IPS-NIHi11 (cell line): ENCODE results near the gene FIZ1.

ENCODE experiments used
- DNase-seq: peaks from one replicate; pipeline ENCODE4 v3.0.0; 2012; ENCODE audit warnings: mixed read lengths, low spot score

Gene FIZ1

DNA sequence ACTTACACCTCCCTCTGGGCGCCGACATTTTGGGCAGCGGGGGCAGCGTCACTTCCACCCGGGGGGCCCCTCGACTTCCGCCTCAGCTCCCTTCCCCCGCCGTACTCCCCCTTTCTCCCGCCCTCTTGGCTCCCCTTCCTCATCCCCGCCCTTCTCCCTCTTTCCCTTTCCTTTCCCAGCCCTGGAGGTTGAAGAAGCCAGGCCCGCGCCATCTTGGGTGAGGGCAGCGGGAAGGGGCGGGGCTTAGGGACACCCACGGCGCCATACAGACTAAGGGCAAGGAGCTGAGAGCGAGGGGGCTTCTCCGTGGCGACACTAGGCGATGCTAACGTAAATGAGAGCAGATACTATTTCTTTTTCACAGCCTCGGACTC lies at the start of gene FIZ1:
FIZ1 (minus strand) TSS at position 50 of the 374 bp plus-strand sequence. CDS start 1,652 bp downstream, outside the sequence.
- peak; percentile 68 for DNase-seq

DNA sequence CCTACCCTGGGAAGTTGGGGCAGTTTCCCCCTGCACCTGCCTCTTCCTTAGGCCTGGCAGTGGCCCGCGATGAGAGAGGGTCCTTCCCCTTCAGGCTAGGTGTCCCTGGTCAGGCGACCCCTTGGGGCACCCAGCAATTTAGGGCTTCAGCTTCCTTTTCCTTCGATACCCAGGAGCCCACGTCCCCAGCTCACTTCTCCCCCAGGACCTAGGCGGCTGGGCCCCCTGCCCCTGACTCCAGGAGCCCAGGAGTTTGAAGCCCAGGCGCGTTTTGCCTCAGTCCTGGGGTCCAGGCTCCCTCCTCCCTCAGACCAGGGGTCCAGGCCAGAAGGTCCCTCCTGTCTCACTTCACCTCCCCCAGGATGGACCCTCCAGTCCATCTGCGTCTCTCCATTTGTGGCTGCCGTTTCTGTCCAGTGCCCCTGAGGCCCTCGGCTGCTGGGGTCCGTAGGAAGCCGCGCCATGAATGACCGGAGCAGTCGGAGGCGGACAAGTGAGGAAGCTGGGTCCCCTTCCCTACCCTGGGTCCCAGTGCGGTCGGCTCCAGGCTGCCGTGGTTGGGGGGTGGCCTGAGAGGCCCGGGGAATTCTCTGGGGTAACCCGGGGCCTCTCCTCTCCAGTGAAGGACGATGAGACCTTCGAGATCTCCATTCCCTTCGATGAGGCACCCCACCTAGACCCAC lies 49.4 kb upstream of the FIZ1 start:
- no peak for DNase-seq

DNA sequence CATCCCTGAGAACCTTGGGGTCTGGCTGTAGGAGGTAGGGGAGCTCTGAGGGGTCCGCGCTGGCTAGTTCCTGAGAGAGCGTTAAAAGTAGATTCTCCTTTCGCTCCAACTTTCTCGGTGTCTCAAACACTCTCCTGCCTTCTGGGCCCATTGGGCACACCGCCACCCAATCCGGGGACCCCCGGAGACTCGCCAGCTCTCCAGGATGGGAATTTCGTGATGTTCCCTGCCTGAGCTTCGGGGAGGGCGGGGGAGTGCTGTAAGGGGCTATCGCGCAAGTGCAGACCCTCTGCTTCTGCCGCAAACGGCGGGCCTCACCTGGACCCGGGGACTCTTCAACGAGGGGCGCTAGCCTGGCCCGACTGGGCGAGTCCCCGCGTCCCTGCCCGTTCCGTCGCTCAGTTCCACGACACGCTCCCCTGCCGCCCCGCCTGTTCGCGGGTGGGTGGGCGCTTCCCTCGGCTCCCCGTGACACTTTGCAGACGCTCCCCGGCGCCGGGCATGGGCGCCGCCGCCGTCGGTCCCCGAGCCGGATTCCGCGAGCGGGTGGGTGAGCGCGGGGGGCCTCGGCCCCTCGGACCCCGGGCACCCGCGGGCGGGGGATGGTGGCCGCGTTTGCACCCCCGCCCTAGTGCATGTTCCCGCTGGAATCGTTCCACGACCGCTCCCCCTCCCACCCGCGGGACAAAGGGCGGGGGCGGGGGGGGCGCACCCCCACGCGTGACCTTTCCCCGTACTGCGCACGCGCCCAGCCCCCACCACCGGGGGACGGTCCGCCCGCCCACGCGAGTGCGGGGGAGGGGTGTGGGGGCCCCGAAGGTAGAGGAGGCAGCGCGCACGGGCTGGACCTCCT lies 48.6 kb upstream of the FIZ1 start, which contains the start of gene CCDC106:
CCDC106 (plus strand) TSS at position 481 of the 853 bp plus-strand sequence. CDS start 835 bp downstream, outside the sequence.
- DNase-seq = peak; percentile 69

- DNase-seq = no peak
Measured at GRCh38 chr19:55646889-55647731, 47.8 kb upstream of the FIZ1 start.

DNA sequence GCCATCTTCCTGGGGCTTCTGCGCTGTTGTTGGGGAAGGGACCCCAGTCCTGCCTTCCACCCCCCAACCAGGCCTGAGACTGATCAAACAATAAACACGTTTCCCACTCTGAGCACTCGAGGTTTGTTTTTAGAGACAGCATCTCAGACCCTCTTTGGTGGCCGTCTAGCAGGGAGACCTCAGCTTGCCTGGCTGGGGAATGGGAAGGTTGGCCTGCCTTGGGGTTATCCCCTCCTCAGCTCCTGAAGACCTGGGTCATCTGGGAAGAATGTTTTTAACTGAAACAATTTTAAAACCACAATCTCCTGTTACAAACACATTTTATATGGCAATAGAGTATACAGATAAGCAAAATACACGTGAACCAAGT lies 46.2 kb upstream of the FIZ1 start:
- no peak for DNase-seq

- no peak for DNase-seq
Measured at GRCh38 chr19:55644842-55645511, 45.7 kb upstream of the FIZ1 start.

GRCh38 chr19:55644191-55644833 lies 45.0 kb upstream of the FIZ1 start:
- DNase-seq = no peak

DNA sequence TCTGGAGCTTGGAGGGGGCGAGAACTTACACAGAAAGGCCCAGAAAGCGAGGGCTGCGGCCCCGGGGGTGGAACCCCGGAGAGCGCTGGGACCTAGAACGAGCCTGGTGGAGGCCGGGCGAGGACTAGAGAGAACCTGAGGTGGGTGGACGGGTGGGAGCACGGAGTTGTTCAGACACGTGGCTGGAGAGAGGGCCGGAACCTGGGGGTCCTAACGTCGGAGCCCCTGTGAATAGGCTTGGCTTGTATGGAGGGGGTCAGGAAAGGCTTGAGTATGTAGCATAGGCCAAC lies 44.5 kb upstream of the FIZ1 start:
- DNase-seq = no peak

GRCh38 chr19:55643003-55643886 lies 43.9 kb upstream of the FIZ1 start, which contains the start of gene ZNF581:
TSS of gene ZNF581 (plus strand) at chr19:55643649. CDS start at chr19:55644572, 923 bp downstream.
- peak; percentile 75 for DNase-seq

DNA sequence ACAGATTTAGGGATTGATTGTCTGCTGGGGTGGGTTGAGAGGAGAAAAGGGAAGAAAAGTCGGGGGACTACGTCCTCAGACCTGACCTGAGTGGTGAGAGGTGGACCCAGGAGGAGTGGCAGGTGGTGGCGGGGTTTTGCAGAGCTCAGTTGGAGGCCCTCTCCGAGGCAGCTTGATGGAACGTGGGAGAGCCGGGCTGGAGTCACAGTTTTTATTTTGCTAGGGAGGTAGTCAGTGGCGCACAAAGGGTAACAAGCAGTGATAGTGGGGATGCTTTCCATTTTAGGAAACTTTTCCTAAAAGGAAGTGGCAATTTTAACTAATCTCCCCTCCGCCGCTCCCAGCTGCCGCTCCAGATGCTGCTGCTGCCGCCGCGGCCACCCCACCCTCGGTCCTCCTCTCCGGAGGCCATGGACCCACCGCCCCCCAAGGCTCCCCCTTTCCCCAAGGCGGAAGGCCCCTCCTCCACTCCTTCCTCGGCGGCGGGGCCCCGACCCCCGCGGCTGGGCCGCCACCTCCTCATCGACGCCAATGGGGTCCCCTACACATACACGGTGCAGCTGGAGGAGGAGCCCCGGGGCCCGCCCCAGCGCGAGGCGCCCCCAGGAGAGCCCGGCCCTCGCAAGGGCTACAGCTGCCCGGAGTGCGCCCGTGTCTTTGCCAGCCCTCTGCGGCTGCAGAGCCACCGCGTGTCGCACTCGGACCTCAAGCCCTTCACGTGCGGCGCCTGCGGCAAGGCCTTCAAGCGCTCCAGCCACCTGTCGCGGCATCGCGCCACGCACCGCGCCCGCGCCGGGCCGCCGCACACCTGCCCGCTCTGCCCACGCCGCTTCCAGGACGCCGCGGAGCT lies 43.1 kb upstream of the FIZ1 start:
- no peak for DNase-seq

DNA sequence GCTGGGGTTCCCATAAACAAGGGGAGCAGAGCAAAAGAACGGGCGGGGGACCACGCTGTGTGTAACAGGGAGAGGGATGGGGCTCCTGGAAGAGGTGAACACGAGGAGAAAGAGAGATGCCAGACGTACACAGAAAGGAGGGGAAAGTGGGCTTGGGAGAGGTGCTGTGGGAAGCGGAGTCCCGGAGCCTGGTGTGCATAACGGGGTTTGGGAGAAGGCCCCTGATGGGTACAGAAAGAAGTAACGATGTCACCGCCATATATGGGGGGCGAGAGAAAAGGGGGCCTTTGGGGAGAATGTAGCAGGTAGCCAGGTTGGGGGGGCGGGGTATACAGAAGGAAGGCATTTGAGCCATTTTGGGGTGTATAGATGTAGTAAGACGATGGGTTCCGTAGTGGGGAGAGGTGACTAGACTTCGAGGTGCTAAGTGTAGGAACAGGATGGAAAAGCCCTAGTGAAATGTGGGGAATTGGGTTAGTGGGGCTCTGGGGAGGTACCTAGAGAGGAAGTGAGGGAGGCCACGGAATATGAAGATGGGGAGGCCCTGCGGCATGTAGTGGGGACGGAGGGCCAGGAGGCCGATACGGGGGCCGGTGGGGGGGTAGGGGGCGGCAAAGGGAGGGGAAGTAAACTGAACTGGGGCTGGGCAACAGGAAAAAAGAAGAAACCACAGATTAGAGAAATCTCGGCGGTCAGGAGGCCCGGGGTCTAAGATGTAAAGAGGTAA lies 42.3 kb upstream of the FIZ1 start:
- no peak for DNase-seq

DNA sequence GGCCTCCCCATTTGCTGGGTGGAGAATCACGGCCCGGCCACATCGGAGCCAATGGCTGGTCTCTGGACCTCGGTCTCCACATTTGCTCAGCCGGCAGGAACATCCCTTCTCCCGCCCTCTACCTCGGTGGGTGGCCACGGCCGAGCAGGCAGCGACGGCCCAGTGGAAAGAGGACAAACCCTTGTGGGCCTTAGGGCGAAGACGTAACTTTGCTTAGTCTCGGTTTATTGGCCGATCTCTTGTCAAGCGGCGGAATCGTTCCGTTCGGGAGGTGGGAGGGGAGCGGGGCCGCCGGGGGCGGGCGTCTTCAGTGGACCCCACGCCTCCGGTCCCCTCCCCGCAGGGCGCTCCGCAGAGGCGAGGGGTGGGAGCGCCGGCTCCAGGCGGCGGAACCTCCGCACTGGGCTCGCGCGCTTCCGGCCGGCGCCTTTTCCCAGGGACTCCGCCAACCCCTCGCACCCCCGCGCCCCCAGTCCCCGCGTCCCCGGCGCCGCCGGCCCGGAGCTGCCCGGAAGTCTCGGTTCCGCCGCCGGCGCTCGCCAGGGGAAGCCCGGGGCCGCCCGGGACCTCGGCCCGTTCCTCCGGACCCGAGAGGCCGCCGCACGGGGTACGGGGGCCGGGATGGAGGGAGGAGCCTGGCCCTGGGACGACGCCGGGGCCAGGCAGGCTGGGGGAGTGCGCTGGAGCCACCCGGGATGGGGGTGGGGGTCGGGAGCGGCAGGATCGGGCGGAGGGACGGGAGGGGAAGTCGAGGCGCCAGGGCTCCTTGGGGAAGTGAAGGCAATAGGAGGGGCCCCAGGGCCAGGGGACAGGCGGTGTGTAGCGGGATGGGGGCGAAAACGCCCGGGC lies 41.5 kb upstream of the FIZ1 start, which contains the start of gene ZNF580:
ZNF580 (plus strand) TSS at position 426 of the 849 bp plus-strand sequence. CDS start 1,507 bp downstream, outside the sequence.
- peak; percentile 84 for DNase-seq

GRCh38 chr19:55640043-55640576 lies 40.8 kb upstream of the FIZ1 start:
- no peak for DNase-seq

DNA sequence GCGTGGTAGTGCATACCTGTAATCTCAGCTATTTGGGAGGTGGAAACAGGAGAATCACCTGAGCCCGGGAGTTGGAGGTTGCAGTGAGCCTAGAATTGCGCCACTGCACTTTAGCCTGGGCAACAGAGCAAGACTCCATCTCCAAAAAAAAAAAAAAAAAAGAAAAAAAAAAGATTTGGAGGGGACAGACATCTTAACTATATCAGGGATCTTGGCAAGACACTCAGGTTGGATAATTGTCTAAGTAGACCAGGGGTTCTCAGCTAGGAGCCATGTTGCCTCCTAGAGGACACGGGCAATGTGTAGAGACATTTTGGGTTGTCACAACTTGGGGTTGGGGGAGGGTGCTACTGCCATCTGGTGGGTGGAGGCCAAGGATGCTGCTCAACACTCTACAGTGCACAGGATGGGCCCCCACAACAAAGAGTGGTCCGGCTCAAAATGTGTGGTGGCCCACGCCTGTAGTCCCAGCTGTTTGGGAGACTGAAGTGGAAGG lies 39.6 kb upstream of the FIZ1 start:
- no peak for DNase-seq

GRCh38 chr19:55637534-55637933 lies 38.2 kb upstream of the FIZ1 start:
- no peak for DNase-seq

DNA sequence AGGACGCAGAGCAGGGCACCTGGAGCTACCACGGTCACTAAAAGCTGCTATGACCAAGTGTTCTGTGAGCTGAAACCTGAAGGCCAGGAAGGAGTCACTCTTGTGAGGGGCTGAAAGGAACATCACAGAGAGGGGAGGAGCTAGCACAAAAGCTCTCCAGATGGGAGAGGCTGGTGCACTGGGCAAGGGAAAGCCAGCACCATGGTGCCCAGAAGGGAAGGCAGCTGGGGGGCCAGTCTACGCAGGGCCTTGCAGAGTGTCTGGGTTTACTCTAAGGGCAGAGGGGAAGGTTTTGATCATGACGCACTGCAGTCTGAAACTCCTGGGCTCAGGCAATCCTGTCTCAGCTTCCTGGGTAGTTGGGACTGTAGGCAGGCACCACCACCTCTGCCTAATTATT lies 37.4 kb upstream of the FIZ1 start:
- DNase-seq = no peak

DNA sequence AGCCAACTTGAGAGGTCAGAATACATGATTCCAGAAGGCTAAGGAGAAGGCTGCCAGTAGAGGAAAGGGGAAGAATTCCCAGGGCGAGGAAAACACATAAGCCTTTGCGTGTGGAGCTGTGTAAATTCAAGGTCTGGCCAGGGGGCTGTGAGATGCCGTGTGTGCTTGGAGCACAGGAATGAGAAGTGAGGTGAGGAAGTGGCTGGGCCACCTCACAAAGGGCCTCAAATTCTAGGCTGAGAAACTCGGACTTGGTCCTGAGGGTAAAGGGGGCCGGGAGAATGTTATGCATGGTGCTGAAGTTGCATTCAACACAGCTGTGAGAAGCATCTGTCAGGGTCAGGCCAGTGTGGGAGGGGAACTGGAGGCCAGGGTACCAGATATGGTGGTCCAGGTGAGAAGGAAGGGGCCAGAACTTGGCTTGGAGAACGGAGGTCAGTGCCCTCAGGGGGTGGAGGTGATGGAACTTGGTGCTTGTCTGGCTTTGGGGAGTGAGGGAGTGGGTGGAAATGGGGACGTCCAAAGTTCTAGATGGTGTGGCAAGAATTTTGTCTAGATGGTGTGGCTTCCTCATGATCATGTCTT lies 36.6 kb upstream of the FIZ1 start:
- DNase-seq = no peak
